K562 (cell line): Measurements from ENCODE around the gene GATA5. TPM values are rescaled to one million over a fixed set of nuclear protein-coding genes. Genes with fewer than 3 reads are reported as not detected.
"Not testable (repeated sequence)": the region's sequence is repeated elsewhere in the genome, so short reads cannot be mapped to it uniquely, and the experiment has no call there.

Experiments
- ATAC-seq: fragments of 200-7000 bp; cut with Tn5 transposase; 3 replicates; pipeline ENCODE4 v1.9.1; 2020; ENCODE audit warnings: moderate library complexity
- BruUV-seq: library from RNA; stranded (reverse); fragments of 400-500 nt; replicated peaks from 2 replicates; lab custom pipeline; 2021; lab: Mats Ljungman, UMichigan
- CTCF ChIA-PET: fragments of 300-600 bp; formaldehyde crosslinking; extraction: SDS; loops from one replicate; lab custom pipeline; 2021; ENCODE audit warnings: low intra/inter-chr PET ratio; lab: Yijun Ruan, JAX
- POLR2A ChIA-PET: fragments of 300-600, 350-650 bp; sonication (Branson Sonifier 250); formaldehyde crosslinking; extraction: SDS; loops from one replicate; lab custom pipeline; 2021; ENCODE audit warnings: antibody characterized with exemption, inconsistent platforms; lab: Yijun Ruan, JAX
- DNase-seq, 4 experiments: peaks; one replicate each; pipeline versions ENCODE4 v3.0.0 to v3.0.0-alpha.2; 2011 to 2018; ENCODE audit warnings: low spot score in 3 of 4, mixed read lengths in 3 of 4; ENCODE audit errors: extremely low read depth in 1 of 4
- FAIRE-seq: peaks from 2 replicates; lab custom pipeline; 2011; peaks lifted over from hg19 to GRCh38; lab: Jason Lieb, UNC
- H2AFZ ChIP-seq: 2 replicates; pipeline ENCODE4 v1.6.0; 2011; ENCODE audit warnings: low read depth, low read length, control low read depth, inconsistent platforms
- H3K27ac ChIP-seq: fragments of 200-600 bp; 3 replicates; pipeline ENCODE4 v1.8.0; 2011; ENCODE audit warnings: low read depth, mild to moderate bottlenecking, control low read depth, inconsistent platforms, low read length, moderate library complexity, mixed read lengths; ENCODE audit errors: extremely low read depth
- H3K27me3 ChIP-seq, 2 experiments: fragments of 300-600 bp in 1 of 2; 2 replicates in 1 of 2; 3 replicates in 1 of 2; pipeline versions ENCODE4 v1.6.0 to v1.8.0; 2011; ENCODE audit warnings: inconsistent platforms in 2 of 2, low read length in 2 of 2, mild to moderate bottlenecking in 1 of 2, mixed read lengths in 1 of 2, moderate library complexity in 1 of 2; ENCODE audit not compliant: control insufficient read depth in 2 of 2, insufficient read depth in 2 of 2
- H3K36me3 ChIP-seq: fragments of 300-600 bp; 3 replicates; pipeline ENCODE4 v1.8.0; 2011; ENCODE audit warnings: mild to moderate bottlenecking, low read length, inconsistent platforms; ENCODE audit not compliant: control insufficient read depth, insufficient read depth
- H3K4me1 ChIP-seq, 2 experiments: fragments of 200-600 bp in 1 of 2; replicated peaks in 1 of 2; 2 replicates in 1 of 2; 3 replicates in 1 of 2; pipeline versions ENCODE4 v1.5.1 to v1.8.0; 2011; ENCODE audit warnings: inconsistent platforms in 2 of 2, low read length in 2 of 2, mild to moderate bottlenecking in 1 of 2, mixed read lengths in 1 of 2, moderate library complexity in 1 of 2; ENCODE audit not compliant: control insufficient read depth in 2 of 2, insufficient read depth in 2 of 2
- H3K4me2 ChIP-seq: 2 replicates; pipeline ENCODE4 v1.6.1; 2011; ENCODE audit warnings: low read length, control low read depth, inconsistent platforms, mixed read lengths; ENCODE audit not compliant: insufficient read depth
- H3K4me3 ChIP-seq: fragments of 200-600 bp; sonication (generic), shearing (Covaris generic); 2 replicates; pipeline ENCODE4 v1.5.1; 2016; ENCODE audit warnings: control low read depth, inconsistent platforms
- H3K79me2 ChIP-seq: fragments of 200-600 bp; 3 replicates; pipeline ENCODE4 v1.8.0; 2011; ENCODE audit warnings: low read length, inconsistent platforms; ENCODE audit not compliant: control insufficient read depth, insufficient read depth
- H3K9ac ChIP-seq, 2 experiments: 2 replicates each; pipeline versions ENCODE4 v1.6.0 to v1.6.1; 2011; ENCODE audit warnings: low read depth in 2 of 2, low read length in 2 of 2, control low read depth in 1 of 2, inconsistent platforms in 1 of 2, mild to moderate bottlenecking in 1 of 2, mixed read lengths in 1 of 2; ENCODE audit not compliant: insufficient read depth in 1 of 2
- H3K9me1 ChIP-seq: one replicate; pipeline ENCODE4 v1.6.0; 2011; ENCODE audit warnings: inconsistent platforms, mild to moderate bottlenecking, low read length, moderate library complexity; ENCODE audit not compliant: control insufficient read depth, insufficient read depth
- H3K9me3 ChIP-seq: replicated peaks from 2 replicates; pipeline ENCODE4 v1.5.1; 2011; ENCODE audit warnings: low read depth, low read length, inconsistent platforms; ENCODE audit not compliant: control insufficient read depth, insufficient read depth
- H4K20me1 ChIP-seq: replicated peaks from 2 replicates; pipeline ENCODE4 v1.6.1; 2011; ENCODE audit warnings: low read length, inconsistent platforms, mixed read lengths; ENCODE audit not compliant: control insufficient read depth, insufficient read depth
- BRCA1 ChIP-seq, 2 experiments: fragments of 450-650 bp in 1 of 2; sonication (generic) in 1 of 2; formaldehyde crosslinking in 1 of 2; IDR thresholded peaks; 2 replicates each; pipeline versions ENCODE4 v1.5.0 to v1.6.1; 2017 to 2020; ENCODE audit warnings: mild to moderate bottlenecking in 1 of 2, missing genetic modification reagents in 1 of 2
- DMBX1 ChIP-seq: fragments of 250-450 bp; sonication (Bioruptor Pico); IDR thresholded peaks from 2 replicates; pipeline ENCODE4 v1.8.0; 2022; ENCODE audit warnings: inconsistent platforms, mild to moderate bottlenecking, moderate library complexity, borderline replicate concordance
- HCFC1 ChIP-seq: IDR thresholded peaks from 2 replicates; pipeline ENCODE4 v1.6.1; 2012; ENCODE audit warnings: low read depth, low read length, improper control_type of control experiment
- HMG20A ChIP-seq: fragments of 450-650 bp; formaldehyde crosslinking; conservative IDR thresholded peaks from 2 replicates; pipeline ENCODE4 v1.4.0; 2020; ENCODE audit warnings: mild to moderate bottlenecking, mixed read lengths
- MCM3 ChIP-seq: fragments of 450-650 bp; IDR thresholded peaks from 2 replicates; pipeline ENCODE4 v1.6.1; 2016
- MTA2 ChIP-seq: fragments of 450-650 bp; IDR thresholded peaks from 2 replicates; pipeline ENCODE4 v1.6.1; 2016; ENCODE audit warnings: low read depth
- NFYB ChIP-seq: IDR thresholded peaks from 2 replicates; pipeline ENCODE4 v1.6.1; 2011; ENCODE audit warnings: mild to moderate bottlenecking, moderate library complexity; ENCODE audit not compliant: insufficient read length; ENCODE audit errors: extremely low read depth
- NUFIP1 ChIP-seq: fragments of 450-650 bp; IDR thresholded peaks from 2 replicates; pipeline ENCODE4 v1.6.1; 2018; ENCODE audit not compliant: partially characterized antibody
- TOE1 ChIP-seq, 2 experiments: fragments of 450-650 bp in 1 of 2; sonication (generic) in 1 of 2; formaldehyde crosslinking in 1 of 2; IDR thresholded peaks; 2 replicates each; pipeline versions ENCODE4 v1.7.1 to v1.8.0; 2016 to 2022; ENCODE audit warnings: borderline replicate concordance in 2 of 2, mild to moderate bottlenecking in 2 of 2, antibody characterized with exemption in 1 of 2, inconsistent platforms in 1 of 2, low read depth in 1 of 2, missing genetic modification reagents in 1 of 2, moderate library complexity in 1 of 2
- TRIM24 ChIP-seq, 2 experiments: fragments of 450-650 bp; IDR thresholded peaks; 2 replicates each; pipeline ENCODE4 v1.6.1; 2016
- ZEB2 ChIP-seq: fragments of 450-650 bp; IDR thresholded peaks from 2 replicates; pipeline ENCODE4 v1.6.1; 2016
- ZFP30 ChIP-seq: fragments of 250-450 bp; sonication (Bioruptor Pico); IDR thresholded peaks from 2 replicates; pipeline ENCODE4 v1.8.0; 2022; ENCODE audit warnings: moderate library complexity, mild to moderate bottlenecking, inconsistent platforms, borderline replicate concordance
- ZNF282 ChIP-seq: sonication (generic); formaldehyde crosslinking; IDR thresholded peaks from 2 replicates; pipeline ENCODE4 v1.8.1; 2023; ENCODE audit warnings: missing genetic modification reagents
- whole genome bisulfite sequencing: fragments of 100-300 bp; shearing (Covaris generic); methylation state at CpG from one replicate; pipeline ENCODE4 v1.1.6; 2016; ENCODE audit warnings: low coverage, mixed read lengths; ENCODE audit not compliant: insufficient coverage; ENCODE audit errors: missing lambda C conversion rate; 5-methylcytosine and 5-hydroxymethylcytosine counted together
- in situ Hi-C: fragments of 300-500 bp; cut with MboI; formaldehyde crosslinking; loops from 4 replicates; pipeline ENCODE4 v1.15.0; 2018; ENCODE audit warnings: inconsistent platforms, mixed read lengths
- intact Hi-C: fragments of 100-400 bp; cut with micrococcal nuclease; formaldehyde crosslinking; loops from 2 replicates; pipeline ENCODE4 v1.14.2; 2022
- polyA plus RNA-seq, 8 experiments: library from polyadenylated mRNA; depleted of rRNA in 4 of 8; stranded (reverse) in 5 of 8; unstranded in 3 of 8; fragments of >200 nt; fragmentation: Nextera tagmentation in 2 of 8; fragmentation: Illumina TruSeq in 1 of 8; extraction: Ambion mirVana in 2 of 8; extraction: Trizol in 1 of 8; gene quantifications; 2 replicates each; pipeline versions ENCODE4 v1.2.1 to v1.2.3, GENCODE V29; 2011 to 2014; ENCODE audit warnings: inconsistent platforms in 1 of 8, missing spikeins in 1 of 8
- total RNA-seq, 7 experiments: library from RNA; depleted of rRNA in 6 of 7; stranded (reverse); fragments of >200 nt in 6 of 7; fragmentation: Illumina TruSeq in 2 of 7; extraction: Trizol in 2 of 7; gene quantifications; 2 replicates each; pipeline versions ENCODE4 v1.2.1 to v1.2.3, GENCODE V29; 2011 to 2021; ENCODE audit warnings: low replicate concordance in 1 of 7
- TF ChIP-seq, protein P1 (sequence below): fragments of 450-650 bp; conservative IDR thresholded peaks from 2 replicates; pipeline ENCODE4 v1.6.1; 2016; ENCODE audit warnings: missing genetic modification characterization, low read depth, mild to moderate bottlenecking, missing compliant biosample characterization, moderate library complexity
- TF ChIP-seq, protein P2 (sequence below), 2 experiments: fragments of 450-650 bp in 1 of 2; sonication (generic) in 1 of 2; formaldehyde crosslinking; conservative IDR thresholded peaks; 2 replicates each; pipeline versions ENCODE4 v1.4.0 to v1.8.1; 2020 to 2022; ENCODE audit warnings: mild to moderate bottlenecking in 1 of 2, missing genetic modification reagents in 1 of 2

Gene GATA5
- total and polyA plus RNA-seq, 9 of the 15 experiments (the other 6 are each of a cell fraction or from before 2014, with no cell fraction given), result 0.09 to 0.57 (median 0.20) TPM; not detected in 3

- Histone ChIP-seq H3K4me1 (peaks cover 33 to 83% of the 10 kb centered on the region in 2 experiments), H2AFZ (no peak overlapping the region), H3K9me1 (no peaks in the 10 kb centered on the region), H3K4me3 (no peak overlapping the region), H3K79me2 (no peaks in the 10 kb centered on the region), H3K9ac (peak overlapping the region in 1 of 2 experiments; percentile 71; a peak in 2 of 4 replicates), H3K36me3 (no peaks in the 10 kb centered on the region), H3K9me3 (no peaks in the 10 kb centered on the region), H3K4me2 (no peak overlapping the region), H3K27ac (no peak overlapping the region), H4K20me1 (no peaks in the 10 kb centered on the region), H3K27me3 (no peaks in the 10 kb centered on the region)
- in situ Hi-C loops, result loop anchor here (5.0 to 10.0 kb wide), 3 partner anchors 75 to 312 kb away; partner anchors contain the start of genes ADRM1 and OGFR
- no TSS peak for BruUV-seq
- 47% methylated on average over 10 of the region's 10 CpGs for whole genome bisulfite sequencing
- DNase-seq (no peak), ATAC-seq (no peak), FAIRE-seq (no peak)
- intact Hi-C loops, result loop anchor here (10.0 kb wide), 1 partner anchor 188 kb away; the partner anchor contains the start of gene ADRM1
- no peak for TF ChIP-seq DMBX1
- no peak for TF ChIP-seq TOE1 (IDR thresholded peaks at IDR 0.05; ENCODE audit: borderline replicate concordance)
- no peak for TF ChIP-seq TOE1 (CRISPR knock-in tag; IDR thresholded peaks at IDR 0.05; ENCODE audit: borderline replicate concordance, low read depth)
- no peak for TF ChIP-seq NFYB
- TF ChIP-seq MTA2, result no peak
- TF ChIP-seq, protein P1, sequence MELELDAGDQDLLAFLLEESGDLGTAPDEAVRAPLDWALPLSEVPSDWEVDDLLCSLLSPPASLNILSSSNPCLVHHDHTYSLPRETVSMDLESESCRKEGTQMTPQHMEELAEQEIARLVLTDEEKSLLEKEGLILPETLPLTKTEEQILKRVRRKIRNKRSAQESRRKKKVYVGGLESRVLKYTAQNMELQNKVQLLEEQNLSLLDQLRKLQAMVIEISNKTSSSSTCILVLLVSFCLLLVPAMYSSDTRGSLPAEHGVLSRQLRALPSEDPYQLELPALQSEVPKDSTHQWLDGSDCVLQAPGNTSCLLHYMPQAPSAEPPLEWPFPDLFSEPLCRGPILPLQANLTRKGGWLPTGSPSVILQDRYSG (tag), result no peak
- no peak for TF ChIP-seq BRCA1 (IDR thresholded peaks at IDR 0.05)
- TF ChIP-seq BRCA1 (CRISPR knock-in tag; IDR thresholded peaks at IDR 0.05), result no peak
- no peak for TF ChIP-seq HMG20A
- TF ChIP-seq ZEB2, result no peak
- no peak for TF ChIP-seq TRIM24 (IDR thresholded peaks at IDR 0.05)
- TF ChIP-seq NUFIP1, result no peak
- no peak for TF ChIP-seq MCM3
- no peak for TF ChIP-seq ZNF282
- no peak for TF ChIP-seq HCFC1
- no peak for TF ChIP-seq ZFP30 (CRISPR knock-in tag)
- TF ChIP-seq, protein P2, sequence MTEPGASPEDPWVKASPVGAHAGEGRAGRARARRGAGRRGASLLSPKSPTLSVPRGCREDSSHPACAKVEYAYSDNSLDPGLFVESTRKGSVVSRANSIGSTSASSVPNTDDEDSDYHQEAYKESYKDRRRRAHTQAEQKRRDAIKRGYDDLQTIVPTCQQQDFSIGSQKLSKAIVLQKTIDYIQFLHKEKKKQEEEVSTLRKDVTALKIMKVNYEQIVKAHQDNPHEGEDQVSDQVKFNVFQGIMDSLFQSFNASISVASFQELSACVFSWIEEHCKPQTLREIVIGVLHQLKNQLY (CRISPR knock-in tag; conservative IDR thresholded peaks at IDR 0.05), result no peak
- ChIA-PET POLR2A (interaction anchor here (1.0 to 1.1 kb wide), 3 partner anchors 8 to 63 kb away, joined by 3 to 4 read pairs (median 3); no protein-coding TSS in a partner anchor), CTCF (no interaction called here)
Measured at GRCh38 chr20:62492711-62493110, 16.9 kb upstream of the GATA5 start.

DNA sequence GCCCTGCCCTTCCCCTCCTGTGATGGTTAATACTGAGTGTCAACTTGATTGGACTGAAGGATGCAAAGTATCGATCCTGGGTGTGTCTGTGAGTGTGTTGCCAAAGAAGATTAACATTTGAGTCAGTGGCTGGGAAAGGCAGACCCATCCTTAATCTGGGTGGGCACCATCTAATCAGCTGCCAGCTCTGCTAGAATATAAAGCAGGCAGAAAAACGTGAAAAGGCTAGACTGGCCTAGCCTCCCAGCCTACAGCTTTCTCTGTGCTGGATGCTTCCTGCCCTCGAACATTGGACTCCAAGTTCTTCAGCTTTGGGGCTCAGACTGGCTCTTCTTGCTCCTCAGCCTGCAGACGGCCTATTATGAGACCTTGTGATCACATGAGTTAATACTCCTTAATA, 15.0 kb upstream of the GATA5 start:
- DNase-seq, H3K4me2 ChIP-seq, H4K20me1 ChIP-seq, FAIRE-seq, H3K27ac ChIP-seq, CTCF ChIA-PET, H3K36me3 ChIP-seq, H3K9ac ChIP-seq, H3K79me2 ChIP-seq, H2AFZ ChIP-seq, H3K27me3 ChIP-seq, BruUV-seq, H3K9me1 ChIP-seq, ATAC-seq, H3K9me3 ChIP-seq, H3K4me3 ChIP-seq: not testable (repeated sequence)
- POLR2A ChIA-PET, result interaction anchor here (0.7 to 1.1 kb wide), 3 partner anchors 12 to 51 kb away, joined by 3 to 5 read pairs (median 3); no protein-coding TSS in a partner anchor
- peaks cover 52 to 87% of the 10 kb centered on the region in 2 experiments for H3K4me1 ChIP-seq
- intact Hi-C loops (loop anchor here (10.0 kb wide), 1 partner anchor 186 kb away; the partner anchor contains the start of gene ADRM1), in situ Hi-C loops (loop anchor here (5.0 to 10.0 kb wide), 3 partner anchors 73 to 314 kb away; partner anchors contain the start of genes ADRM1 and OGFR)
- WGBS, result 45% methylated on average over 3 of the region's 4 CpGs
